ENCODE measurements around the gene NRP2. TPM values are rescaled to one million over a fixed set of nuclear protein-coding genes. Genes with fewer than 3 reads are reported as not detected.

NRP2 gene
- total and polyA plus RNA-seq, 5 experiments from 2014 or later = 0.82 to 1.1 TPM; not detected in 3

DNA sequence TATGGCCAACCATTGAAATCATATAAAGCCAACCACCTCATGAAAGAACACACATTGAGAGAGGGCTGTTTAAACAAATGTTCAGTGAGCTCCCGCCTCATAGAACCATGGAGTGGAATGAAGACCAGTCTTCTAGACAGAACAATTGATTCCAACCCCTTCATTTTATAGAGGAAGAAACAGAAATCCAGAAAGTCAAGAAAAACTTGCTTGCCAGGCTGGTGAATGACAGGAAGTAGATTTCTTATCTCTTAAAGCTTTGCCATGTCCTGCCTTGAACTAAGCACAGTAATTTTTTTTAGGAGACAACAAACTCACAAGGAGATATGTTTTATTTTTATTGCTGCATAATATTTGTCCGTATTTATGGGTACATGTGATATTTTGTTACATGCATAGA lies 16.5 kb upstream of the NRP2 start:
- Mint-ChIP-seq H3K27me3 (peaks cover 0 to 3% (median 0%) of the 10 kb centered on the region in 5 donors), H3K4me3 (no peak overlapping the region), H3K27ac (no peak overlapping the region), H3K9me3 (peaks cover 0 to 10% (median 3%) of the 10 kb centered on the region in 9 donors), H3K4me1 (peaks cover 7 to 13% (median 10%) of the 10 kb centered on the region in 4 donors), H3K36me3 (peaks cover 0 to 8% (median 4%) of the 10 kb centered on the region in 3 donors)
- no peak for DNase-seq
- ATAC-seq = no peak
- POLR2A ChIA-PET = no interaction called here

DNA sequence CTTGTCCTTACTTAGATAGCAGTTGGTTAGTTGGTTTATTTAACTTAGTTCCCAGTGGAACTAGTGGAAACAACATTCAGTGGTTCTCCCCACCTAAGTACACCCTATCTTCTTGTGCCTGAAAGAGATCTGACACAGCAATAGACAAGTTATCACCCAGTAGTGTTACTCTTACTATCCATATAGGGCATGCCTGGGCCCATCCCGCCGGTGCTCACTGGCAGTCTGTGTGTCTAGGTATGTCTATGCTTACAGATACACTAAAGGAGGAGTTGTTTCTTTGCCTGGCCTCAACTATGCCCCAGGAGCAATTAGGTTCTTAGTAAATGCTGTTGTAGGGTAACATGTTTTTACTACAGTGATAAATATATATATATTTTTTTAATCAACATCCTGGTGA lies 12.0 kb upstream of the NRP2 start:
- Mint-ChIP-seq H3K4me1 (no peaks in the 10 kb centered on the region), H3K9me3 (peaks cover 0 to 10% (median 3%) of the 10 kb centered on the region in 9 donors), H3K27me3 (peaks cover 0 to 7% (median 3%) of the 10 kb centered on the region in 5 donors), H3K4me3 (no peak overlapping the region), H3K27ac (no peak overlapping the region), H3K36me3 (peaks cover 0 to 8% (median 4%) of the 10 kb centered on the region in 3 donors)
- POLR2A ChIA-PET = no interaction called here
- no peak for ATAC-seq
- no peak for DNase-seq

GRCh38 chr2:205673312-205673711 lies 9.0 kb upstream of the NRP2 start:
- H3K36me3 Mint-ChIP-seq = peaks cover 0 to 8% (median 0%) of the 10 kb centered on the region in 3 donors
- DNase-seq (no peak), ATAC-seq (no peak)
- H3K27ac Mint-ChIP-seq = peak overlapping the region in 1 of 10 donors; percentile 28
- no peak overlapping the region for H3K4me3 Mint-ChIP-seq
- no peaks in the 10 kb centered on the region for H3K4me1 Mint-ChIP-seq
- POLR2A ChIA-PET = no interaction called here
- peaks cover 0 to 5% (median 0%) of the 10 kb centered on the region in 9 donors for H3K9me3 Mint-ChIP-seq
- H3K27me3 Mint-ChIP-seq = peaks cover 0 to 10% (median 3%) of the 10 kb centered on the region in 5 donors

DNA sequence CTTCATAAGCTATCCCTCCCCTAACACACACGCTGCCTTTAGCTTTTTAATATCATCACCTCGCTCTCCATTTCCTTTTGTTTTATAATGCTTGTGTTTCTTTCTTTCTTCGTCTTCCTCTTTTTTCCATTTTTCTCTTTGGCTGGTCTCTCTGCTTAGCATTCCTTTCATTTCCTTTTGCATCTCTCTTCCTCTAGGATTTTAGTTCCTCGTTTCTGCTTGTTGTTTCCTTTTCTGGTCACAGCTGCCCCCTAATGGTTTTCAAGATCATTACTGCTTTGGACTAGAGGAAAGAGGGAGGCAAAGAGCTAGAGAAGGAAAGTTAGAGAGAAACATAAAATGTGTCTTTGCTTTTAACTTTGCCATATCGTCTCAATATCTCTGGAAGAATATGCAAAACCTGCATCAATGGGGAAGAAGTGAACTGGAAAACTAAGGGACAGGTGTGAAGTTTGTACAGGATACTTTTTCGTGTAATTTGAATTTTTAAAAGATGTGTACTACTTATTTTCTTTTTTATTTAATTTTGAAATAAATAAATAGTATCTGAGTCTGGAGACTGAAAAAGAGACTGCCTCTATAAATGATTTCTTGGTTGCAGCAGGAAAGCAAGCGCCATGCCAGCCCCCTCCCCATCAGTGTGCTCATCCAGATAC lies 6.3 kb upstream of the NRP2 start:
- DNase-seq = peak in 3 of 10 donors; percentile 6 to 33 (median 25)
- Mint-ChIP-seq H3K4me1 (peaks cover 0 to 4% (median under 1%) of the 10 kb centered on the region in 4 donors), H3K27me3 (peaks cover 0 to 21% (median 10%) of the 10 kb centered on the region in 5 donors), H3K4me3 (no peak overlapping the region), H3K36me3 (no peaks in the 10 kb centered on the region), H3K27ac (no peak overlapping the region), H3K9me3 (no peaks in the 10 kb centered on the region)
- POLR2A ChIA-PET = interaction anchor here (0.7 kb wide), 1 partner anchor 490 kb away, joined by 3 read pairs; no protein-coding TSS in a partner anchor
- no peak for ATAC-seq

- POLR2A ChIA-PET = no interaction called here
These were observed 3.7 kb upstream of the NRP2 start for GRCh38 chr2:205678541-205679142.

DNA sequence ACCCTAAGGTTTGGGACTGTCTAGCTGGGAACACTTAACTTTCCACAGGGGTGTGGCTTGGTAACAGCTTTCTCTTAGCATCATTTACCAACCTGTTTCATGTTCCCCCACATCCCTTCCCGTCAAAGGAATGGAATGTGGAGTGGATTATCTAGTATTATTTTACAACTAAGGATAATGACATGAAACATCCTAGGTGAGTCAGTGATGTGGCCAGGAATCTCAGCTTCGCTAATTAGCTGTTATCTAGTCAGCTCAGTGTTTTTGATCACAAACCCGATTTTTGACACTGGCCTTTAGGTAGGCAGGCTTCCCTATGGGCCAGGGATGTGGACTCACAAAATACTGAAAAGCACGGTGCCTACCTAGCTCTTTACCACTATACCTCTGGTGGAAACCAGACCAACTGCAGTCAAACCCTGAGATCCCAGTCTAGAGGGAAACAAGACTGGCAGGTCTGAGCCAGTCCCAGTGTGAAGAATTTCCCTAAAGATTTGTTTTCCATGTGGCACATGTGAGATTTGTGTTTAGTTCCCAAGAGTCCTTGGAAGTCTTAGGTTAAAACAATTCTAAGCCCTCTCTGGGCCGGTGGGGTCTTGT lies 2.8 kb upstream of the NRP2 start:
- Mint-ChIP-seq H3K27me3 (peaks cover 24 to 50% (median 39%) of the 10 kb centered on the region in 5 donors), H3K4me3 (no peak overlapping the region), H3K36me3 (peaks cover 0 to 9% (median 0%) of the 10 kb centered on the region in 3 donors), H3K9me3 (no peaks in the 10 kb centered on the region), H3K27ac (no peak overlapping the region), H3K4me1 (peaks cover 10 to 26% (median 20%) of the 10 kb centered on the region in 4 donors)
- POLR2A ChIA-PET = no interaction called here
- ATAC-seq (no peak), DNase-seq (no peak)

More at GRCh38 chr2:205678541-205679142, 3.7 kb upstream of the NRP2 start:
- peaks cover 15 to 41% (median 31%) of the 10 kb centered on the region in 5 donors for H3K27me3 Mint-ChIP-seq
- H3K4me3 Mint-ChIP-seq = no peak overlapping the region
- no peak overlapping the region for H3K27ac Mint-ChIP-seq
- H3K9me3 Mint-ChIP-seq = no peaks in the 10 kb centered on the region
- peaks cover 10 to 18% (median 16%) of the 10 kb centered on the region in 4 donors for H3K4me1 Mint-ChIP-seq
- no peak for ATAC-seq
- peaks cover 0 to 5% (median 0%) of the 10 kb centered on the region in 3 donors for H3K36me3 Mint-ChIP-seq
- DNase-seq = no peak

GRCh38 chr2:205680067-205680466 lies 2.2 kb upstream of the NRP2 start:
- peak in 1 of 2 donors; percentile 25 for ATAC-seq
- peaks cover 10 to 31% (median 23%) of the 10 kb centered on the region in 4 donors for H3K4me1 Mint-ChIP-seq
- no peaks in the 10 kb centered on the region for H3K9me3 Mint-ChIP-seq
- peaks cover 0 to 9% (median 0%) of the 10 kb centered on the region in 3 donors for H3K36me3 Mint-ChIP-seq
- DNase-seq = peak in 8 of 10 donors; percentile 20 to 66 (median 40)
- H3K27me3 Mint-ChIP-seq = peaks cover 27 to 53% (median 44%) of the 10 kb centered on the region in 5 donors
- peak overlapping the region in 2 of 10 donors; percentile 39 to 45 for H3K4me3 Mint-ChIP-seq
- peak overlapping the region in 1 of 10 donors; percentile 77 for H3K27ac Mint-ChIP-seq
- POLR2A ChIA-PET = no interaction called here

GRCh38 chr2:205680903-205681302 lies 1.4 kb upstream of the NRP2 start:
- DNase-seq = no peak
- H3K4me3 Mint-ChIP-seq = peak overlapping the region in 4 of 10 donors; percentile 11 to 37 (median 24)
- peaks cover 10 to 35% (median 28%) of the 10 kb centered on the region in 4 donors for H3K4me1 Mint-ChIP-seq
- ATAC-seq = no peak
- H3K36me3 Mint-ChIP-seq = peaks cover 0 to 9% (median 0%) of the 10 kb centered on the region in 3 donors
- POLR2A ChIA-PET = no interaction called here
- H3K9me3 Mint-ChIP-seq = no peaks in the 10 kb centered on the region
- H3K27ac Mint-ChIP-seq = no peak overlapping the region
- H3K27me3 Mint-ChIP-seq = peaks cover 27 to 58% (median 46%) of the 10 kb centered on the region in 5 donors

- peaks cover 12 to 42% (median 35%) of the 10 kb centered on the region in 4 donors for H3K4me1 Mint-ChIP-seq
- peaks cover 0 to 9% (median 0%) of the 10 kb centered on the region in 3 donors for H3K36me3 Mint-ChIP-seq
- peak overlapping the region; percentile 55 to 85 (median 70) for H3K4me3 Mint-ChIP-seq
- no peak for DNase-seq
- H3K27me3 Mint-ChIP-seq = peaks cover 27 to 65% (median 48%) of the 10 kb centered on the region in 5 donors
- peak overlapping the region in 1 of 10 donors; percentile 14 for H3K27ac Mint-ChIP-seq
- ATAC-seq = peak in 1 of 2 donors; percentile 13
- no peaks in the 10 kb centered on the region for H3K9me3 Mint-ChIP-seq
- POLR2A ChIA-PET = interaction anchor here (1.0 kb wide), 1 partner anchor 25 kb away, joined by 4 read pairs; no protein-coding TSS in a partner anchor
These were observed 681 bp upstream of the NRP2 start for GRCh38 chr2:205681401-205682238.

GRCh38 chr2:205682971-205683501 lies 735 bp downstream of the NRP2 start:
- H3K4me1 Mint-ChIP-seq = peaks cover 12 to 43% (median 35%) of the 10 kb centered on the region in 4 donors
- H3K27me3 Mint-ChIP-seq = peaks cover 35 to 79% (median 58%) of the 10 kb centered on the region in 5 donors
- peaks cover 0 to 9% (median 0%) of the 10 kb centered on the region in 3 donors for H3K36me3 Mint-ChIP-seq
- H3K4me3 Mint-ChIP-seq = peak overlapping the region in 9 of 10 donors; percentile 57 to 87 (median 76)
- ATAC-seq (no peak), DNase-seq (no peak)
- POLR2A ChIA-PET = no interaction called here
- H3K27ac Mint-ChIP-seq = no peak overlapping the region
- no peaks in the 10 kb centered on the region for H3K9me3 Mint-ChIP-seq

DNA sequence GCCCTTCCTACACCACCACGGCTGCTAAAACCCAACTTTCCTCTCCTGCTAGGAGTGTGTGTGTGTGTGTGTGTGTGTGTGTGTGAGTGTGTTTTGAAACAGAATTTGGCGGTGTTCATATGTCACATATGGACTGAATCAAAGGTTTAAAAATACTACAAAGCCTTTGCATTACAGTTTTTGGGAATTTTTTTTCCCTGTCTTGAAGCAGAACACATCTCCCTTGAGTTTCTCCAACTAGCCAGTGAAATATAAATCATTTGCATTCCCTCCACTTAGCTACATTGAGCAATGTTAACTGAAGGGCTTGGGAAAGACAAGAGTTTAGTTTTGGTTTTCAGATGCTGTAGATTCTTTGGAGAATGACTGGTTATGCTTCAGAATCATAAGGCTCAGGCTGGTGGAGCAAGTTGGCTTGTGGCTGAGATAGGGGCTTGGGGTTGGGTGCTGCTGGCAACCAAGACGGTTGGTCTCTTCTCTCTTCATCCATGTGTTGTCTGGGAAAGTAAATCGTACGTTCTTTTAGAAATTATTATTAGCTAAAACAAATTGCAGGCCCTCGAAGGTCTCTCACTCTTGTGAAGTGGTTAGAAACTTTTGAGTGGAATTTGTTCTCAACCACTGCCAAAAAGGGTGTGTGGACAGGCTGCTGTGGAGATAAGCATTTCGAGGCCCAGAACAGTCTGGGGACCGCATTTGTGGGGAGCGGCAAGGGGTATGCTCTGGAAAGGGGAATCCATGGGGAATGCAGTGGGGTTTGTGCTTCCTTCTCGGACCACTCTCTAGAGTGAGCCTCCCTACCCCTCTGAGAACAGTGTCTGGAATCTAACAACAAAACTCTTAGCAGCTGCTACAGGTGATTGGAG lies 1.4 kb downstream of the NRP2 start:
- peak overlapping the region in 7 of 10 donors; percentile 15 to 87 (median 76) for H3K4me3 Mint-ChIP-seq
- ATAC-seq (no peak), DNase-seq (no peak)
- no peak overlapping the region for H3K27ac Mint-ChIP-seq
- POLR2A ChIA-PET = no interaction called here
- H3K4me1 Mint-ChIP-seq = peaks cover 12 to 43% (median 35%) of the 10 kb centered on the region in 4 donors
- no peaks in the 10 kb centered on the region for H3K9me3 Mint-ChIP-seq
- H3K27me3 Mint-ChIP-seq = peaks cover 36 to 84% (median 55%) of the 10 kb centered on the region in 5 donors
- H3K36me3 Mint-ChIP-seq = peaks cover 0 to 9% (median 0%) of the 10 kb centered on the region in 3 donors

Measured in naive thymus-derived CD8-positive, alpha-beta T cell (primary cell).